ENCODE results near the gene CLK4. TPM values are rescaled to one million over a fixed set of nuclear protein-coding genes. Genes with fewer than 3 reads are reported as not detected.

Gene CLK4
- total and polyA plus RNA-seq, 2 of the 8 experiments (the other 6 are each of a cell fraction or from before 2014, with no cell fraction given), result 8.1 to 12.6 TPM

DNA sequence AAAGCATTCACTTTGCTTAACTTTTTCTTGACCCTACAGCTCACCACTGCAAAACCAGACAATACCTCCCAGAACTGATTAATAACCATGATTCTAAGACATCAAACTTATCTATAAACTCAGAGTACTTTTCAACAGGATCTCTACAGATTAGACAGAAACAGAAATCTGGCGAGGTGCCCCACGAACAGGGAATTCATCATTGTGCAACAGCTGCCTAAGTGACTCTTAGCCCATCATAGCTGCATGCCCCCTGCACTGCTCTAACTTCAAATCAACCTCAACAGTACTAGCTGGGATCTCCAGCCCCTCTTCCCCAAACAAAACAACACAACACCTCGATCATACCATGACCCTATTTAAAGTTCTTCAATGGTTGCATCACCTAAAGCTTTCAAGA is 20.6 kb downstream of the CLK4 start (continued):
- no peak for TF ChIP-seq ASH2L (IDR thresholded peaks at IDR 0.05; ENCODE audit: low read length)
- no peak for TF ChIP-seq CREB1 (IDR thresholded peaks at IDR 0.05)
- TF ChIP-seq TAF1 (IDR thresholded peaks at IDR 0.05; ENCODE audit: low read depth, low read length), result no peak
- no peak for TF ChIP-seq SP4 (IDR thresholded peaks at IDR 0.05; ENCODE audit: low read length)
- no peak for TF ChIP-seq CBX5 (IDR thresholded peaks at IDR 0.05; ENCODE audit: low read depth, low read length)
- TF ChIP-seq TBP (IDR thresholded peaks at IDR 0.05; ENCODE audit: low read depth, low read length), result no peak

Data from H1 (cell line).